ENCODE data around the gene AEBP2.
"Not testable (repeated sequence)": the region's sequence is repeated elsewhere in the genome, so short reads cannot be mapped to it uniquely, and the experiment has no call there.

The AEBP2 gene

DNA sequence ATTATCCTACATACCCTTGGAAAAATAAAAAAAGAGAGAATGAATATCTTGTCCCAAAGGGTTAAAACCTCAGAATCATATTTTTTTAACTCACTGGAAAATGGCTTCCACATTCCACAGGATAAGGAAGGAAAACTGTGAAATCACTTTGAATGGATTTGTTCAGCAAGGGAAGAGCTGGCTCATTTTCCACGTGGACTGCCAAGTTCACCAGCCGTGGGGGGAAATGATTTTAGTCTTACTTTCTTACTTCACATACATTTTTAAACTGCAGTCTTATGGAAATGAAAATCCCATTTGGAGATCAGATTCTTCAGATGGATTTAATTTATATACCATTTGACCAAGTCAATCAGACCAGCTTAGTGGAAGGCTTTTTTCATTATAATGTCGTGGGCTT is 29.9 kb upstream of the AEBP2 start:
- H3K9me3 ChIP-seq (ENCODE audit: severe bottlenecking) = no peaks in the 10 kb centered on the region
- no peaks in the 10 kb centered on the region for H3K36me3 ChIP-seq
- H3K27ac ChIP-seq = no peak overlapping the region

DNA sequence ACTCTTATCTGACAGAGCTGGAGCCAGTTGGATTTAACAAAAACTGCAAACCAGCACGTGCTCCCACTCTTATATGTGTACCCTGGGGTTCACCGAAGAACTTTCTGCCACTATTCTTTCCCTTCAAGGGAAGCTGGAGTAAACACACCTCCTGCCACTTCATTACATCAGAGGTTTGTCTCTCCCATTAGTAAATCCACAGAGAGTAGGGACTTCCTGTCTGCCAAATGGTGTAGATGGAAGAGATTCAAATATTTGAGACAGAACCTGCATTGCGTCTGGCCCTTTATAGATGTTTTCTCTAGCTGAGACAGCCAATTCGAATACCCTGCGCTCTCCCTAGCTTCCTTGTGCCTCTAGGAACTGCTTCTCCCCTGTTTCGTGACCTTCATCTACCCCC is 29.1 kb upstream of the AEBP2 start:
- no peaks in the 10 kb centered on the region for H3K27me3 ChIP-seq (ENCODE audit: insufficient read depth, low read depth, severe bottlenecking)
- no peaks in the 10 kb centered on the region for H3K36me3 ChIP-seq
- no peak overlapping the region for H3K27ac ChIP-seq
- no peak overlapping the region for H3K4me3 ChIP-seq (ENCODE audit: low read depth, low read length)
- no peak for DNase-seq
- TF ChIP-seq, protein P1, sequence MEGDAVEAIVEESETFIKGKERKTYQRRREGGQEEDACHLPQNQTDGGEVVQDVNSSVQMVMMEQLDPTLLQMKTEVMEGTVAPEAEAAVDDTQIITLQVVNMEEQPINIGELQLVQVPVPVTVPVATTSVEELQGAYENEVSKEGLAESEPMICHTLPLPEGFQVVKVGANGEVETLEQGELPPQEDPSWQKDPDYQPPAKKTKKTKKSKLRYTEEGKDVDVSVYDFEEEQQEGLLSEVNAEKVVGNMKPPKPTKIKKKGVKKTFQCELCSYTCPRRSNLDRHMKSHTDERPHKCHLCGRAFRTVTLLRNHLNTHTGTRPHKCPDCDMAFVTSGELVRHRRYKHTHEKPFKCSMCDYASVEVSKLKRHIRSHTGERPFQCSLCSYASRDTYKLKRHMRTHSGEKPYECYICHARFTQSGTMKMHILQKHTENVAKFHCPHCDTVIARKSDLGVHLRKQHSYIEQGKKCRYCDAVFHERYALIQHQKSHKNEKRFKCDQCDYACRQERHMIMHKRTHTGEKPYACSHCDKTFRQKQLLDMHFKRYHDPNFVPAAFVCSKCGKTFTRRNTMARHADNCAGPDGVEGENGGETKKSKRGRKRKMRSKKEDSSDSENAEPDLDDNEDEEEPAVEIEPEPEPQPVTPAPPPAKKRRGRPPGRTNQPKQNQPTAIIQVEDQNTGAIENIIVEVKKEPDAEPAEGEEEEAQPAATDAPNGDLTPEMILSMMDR (IDR thresholded peaks at IDR 0.05; ENCODE audit: low read depth, low read length) = no peak
- H3K9me3 ChIP-seq (ENCODE audit: severe bottlenecking) = no peaks in the 10 kb centered on the region

More for the DNA sequence above, 29.9 kb upstream of the AEBP2 start:
- Histone ChIP-seq H3K27me3 (ENCODE audit: insufficient read depth, low read depth, severe bottlenecking) (no peaks in the 10 kb centered on the region), H3K4me3 (ENCODE audit: low read depth, low read length) (no peak overlapping the region)
- DNase-seq = no peak
- TF ChIP-seq, protein P1 (IDR thresholded peaks at IDR 0.05; ENCODE audit: low read depth, low read length) = no peak

DNA sequence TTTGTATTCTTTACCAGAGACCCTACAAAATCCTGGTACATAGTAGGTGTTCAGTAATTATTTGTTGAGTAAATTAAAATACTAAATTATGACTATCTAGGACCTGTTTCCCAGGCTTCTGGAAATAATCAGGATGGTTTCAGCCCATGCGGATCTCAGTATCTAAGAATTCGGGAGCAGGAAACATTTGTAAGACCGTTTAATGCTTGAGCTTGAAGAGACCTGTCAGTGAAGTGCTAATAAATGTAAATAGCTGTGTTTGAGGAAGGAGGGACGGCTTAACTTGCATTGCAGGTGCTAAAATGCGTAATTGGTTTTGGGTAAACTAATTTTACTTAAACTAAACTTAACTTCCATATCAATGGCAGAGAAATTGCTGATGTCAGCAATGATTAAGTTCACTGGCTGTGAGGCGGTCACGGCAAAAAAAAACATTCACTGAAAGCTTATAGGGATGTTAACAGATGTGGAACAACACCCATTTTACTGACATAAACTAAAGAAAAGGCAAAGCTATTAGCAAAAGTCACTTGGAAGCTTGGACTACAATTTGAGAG is 28.6 kb upstream of the AEBP2 start:
- DNase-seq = no peak
- H3K36me3 ChIP-seq = no peaks in the 10 kb centered on the region
- TF ChIP-seq, protein P1 (IDR thresholded peaks at IDR 0.05; ENCODE audit: low read depth, low read length) = no peak
- no peak overlapping the region for H3K4me3 ChIP-seq (ENCODE audit: low read depth, low read length)
- H3K9me3 ChIP-seq (ENCODE audit: severe bottlenecking) = no peaks in the 10 kb centered on the region
- H3K27me3 ChIP-seq (ENCODE audit: insufficient read depth, low read depth, severe bottlenecking) = no peaks in the 10 kb centered on the region
- H3K27ac ChIP-seq = no peak overlapping the region

DNA sequence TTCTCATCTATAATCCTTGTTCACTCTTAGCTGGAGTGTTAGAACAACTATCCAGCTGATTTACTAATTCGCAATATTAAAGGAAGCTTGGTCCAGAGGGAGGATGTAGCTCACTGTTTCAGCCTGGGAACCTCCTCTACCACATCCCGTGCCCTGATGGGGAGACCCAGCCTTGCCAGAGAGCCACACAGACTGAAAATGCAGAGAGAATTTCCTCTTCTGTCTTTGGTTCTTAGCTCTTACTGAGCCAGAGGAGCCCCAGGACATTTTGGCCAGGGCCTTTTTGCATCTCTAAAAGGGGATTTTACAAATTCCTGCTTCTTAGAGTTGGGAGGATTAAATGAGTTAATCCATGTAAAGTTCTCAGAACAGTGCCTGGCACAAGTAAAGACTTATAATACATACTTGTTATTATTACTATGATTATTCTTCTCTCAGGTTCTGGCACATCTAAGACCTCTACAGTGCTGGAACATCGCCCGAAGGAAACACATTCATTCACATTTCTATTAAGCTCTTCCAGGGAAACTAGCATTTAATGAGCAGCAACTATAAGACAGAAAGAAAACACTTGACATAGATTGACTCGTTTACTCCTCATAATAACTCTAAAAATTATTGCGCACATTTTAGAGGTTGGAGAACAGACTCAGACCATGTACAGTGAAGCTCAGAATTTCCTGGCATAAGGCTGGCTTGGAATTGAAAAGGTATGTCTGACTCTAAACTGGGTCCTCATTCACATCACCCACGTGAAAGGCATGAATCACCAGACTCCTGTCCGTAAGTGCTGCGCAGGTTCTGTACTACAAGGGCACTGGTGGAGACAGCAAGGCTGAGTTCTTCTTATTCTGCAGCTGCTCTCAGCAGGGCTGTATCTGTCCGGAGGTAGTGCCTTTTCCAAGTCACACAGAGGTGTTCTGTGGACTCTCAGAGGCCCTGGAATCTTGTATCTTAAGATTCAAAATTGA is 27.8 kb upstream of the AEBP2 start:
- no peak for DNase-seq
- Histone ChIP-seq H3K27me3 (ENCODE audit: insufficient read depth, low read depth, severe bottlenecking) (no peaks in the 10 kb centered on the region), H3K9me3 (ENCODE audit: severe bottlenecking) (no peaks in the 10 kb centered on the region), H3K36me3 (no peaks in the 10 kb centered on the region), H3K27ac (no peak overlapping the region), H3K4me3 (ENCODE audit: low read depth, low read length) (no peak overlapping the region)
- TF ChIP-seq, protein P1 (IDR thresholded peaks at IDR 0.05; ENCODE audit: low read depth, low read length) = no peak

DNA sequence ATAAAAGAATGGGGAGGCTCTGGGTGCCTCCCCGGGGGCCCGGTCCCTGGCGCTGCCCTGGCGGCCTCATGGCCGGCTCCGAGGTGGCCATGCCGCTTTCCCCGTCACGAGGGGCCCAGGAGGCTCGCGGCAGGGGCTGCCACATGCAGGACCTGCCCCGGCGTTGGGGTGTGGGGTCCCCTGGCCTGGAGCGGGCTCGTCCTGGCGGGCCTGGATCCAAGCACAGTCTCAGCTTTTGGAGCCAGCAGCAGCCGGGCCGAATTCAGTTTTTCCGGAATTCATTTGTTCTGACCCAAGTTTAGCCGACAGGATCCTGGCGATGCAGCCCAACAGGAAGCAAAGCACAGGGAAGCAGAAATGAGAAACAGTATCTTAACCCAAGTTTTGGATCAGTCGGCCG is 26.4 kb upstream of the AEBP2 start:
- Histone ChIP-seq H3K4me3 (ENCODE audit: low read depth, low read length) (no peak overlapping the region), H3K36me3 (no peaks in the 10 kb centered on the region), H3K9me3 (ENCODE audit: severe bottlenecking) (no peaks in the 10 kb centered on the region), H3K27me3 (ENCODE audit: insufficient read depth, low read depth, severe bottlenecking) (no peaks in the 10 kb centered on the region), H3K27ac (no peak overlapping the region)
- DNase-seq = no peak
- TF ChIP-seq, protein P1 (IDR thresholded peaks at IDR 0.05; ENCODE audit: low read depth, low read length) = no peak

DNA sequence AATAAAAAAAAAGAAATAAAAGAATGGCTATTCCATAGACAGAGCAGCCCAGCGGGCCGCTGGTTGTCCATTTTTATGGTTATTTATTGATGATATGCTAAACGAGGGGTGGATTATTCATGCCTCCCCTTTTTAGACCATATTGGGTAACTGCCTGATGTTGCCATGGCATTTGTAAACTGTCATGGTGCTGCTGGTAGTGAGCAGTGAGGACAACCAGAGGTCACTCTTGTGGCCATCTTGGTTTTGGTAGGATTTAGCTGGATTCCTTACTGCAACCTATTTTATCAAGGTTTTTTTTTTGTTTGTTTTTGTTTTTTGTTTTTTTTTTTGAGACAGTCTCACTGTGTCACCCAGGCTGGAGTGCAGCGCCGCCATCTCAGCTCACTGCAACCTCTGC is 25.7 kb upstream of the AEBP2 start:
- not testable (repeated sequence) for H3K36me3 ChIP-seq

More for the DNA sequence above, 25.7 kb upstream of the AEBP2 start:
- not testable (repeated sequence) for H3K27ac ChIP-seq; H3K9me3 ChIP-seq (ENCODE audit: severe bottlenecking); H3K27me3 ChIP-seq (ENCODE audit: insufficient read depth, low read depth, severe bottlenecking); H3K4me3 ChIP-seq (ENCODE audit: low read depth, low read length); DNase-seq
